Measurements from ENCODE around the gene WDR81.
"Not testable (repeated sequence)": the region's sequence is repeated elsewhere in the genome, so short reads cannot be mapped to it uniquely, and the experiment has no call there.

Gene WDR81

DNA sequence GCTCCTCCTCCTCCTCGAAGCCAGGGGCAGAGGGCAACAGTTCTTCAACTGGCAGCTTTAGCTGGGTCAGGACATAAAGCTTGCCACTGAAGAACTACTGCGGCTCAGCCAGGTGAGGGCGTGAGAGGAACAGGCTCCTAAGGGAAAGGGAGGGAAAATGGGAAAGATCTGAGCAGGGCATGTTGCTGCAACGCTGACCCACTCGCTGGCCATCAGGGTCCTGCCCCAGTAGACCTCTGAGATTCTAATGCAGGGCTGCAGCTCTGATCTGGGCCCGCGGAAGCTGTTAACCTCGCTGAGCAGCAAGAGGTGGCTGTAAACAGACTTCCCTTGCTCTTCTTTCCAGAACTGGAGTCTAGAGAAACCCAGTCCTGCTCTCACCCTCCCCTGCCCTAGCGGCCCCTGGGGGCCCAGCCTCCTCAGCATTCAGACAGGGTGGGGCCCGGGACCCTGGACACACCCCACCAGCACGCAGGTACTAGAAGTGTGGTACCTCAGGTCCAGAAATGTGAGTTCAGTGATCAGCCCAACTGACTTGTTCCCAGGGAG is 10.6 kb upstream of the WDR81 start:
- DNase-seq: no peak

DNA sequence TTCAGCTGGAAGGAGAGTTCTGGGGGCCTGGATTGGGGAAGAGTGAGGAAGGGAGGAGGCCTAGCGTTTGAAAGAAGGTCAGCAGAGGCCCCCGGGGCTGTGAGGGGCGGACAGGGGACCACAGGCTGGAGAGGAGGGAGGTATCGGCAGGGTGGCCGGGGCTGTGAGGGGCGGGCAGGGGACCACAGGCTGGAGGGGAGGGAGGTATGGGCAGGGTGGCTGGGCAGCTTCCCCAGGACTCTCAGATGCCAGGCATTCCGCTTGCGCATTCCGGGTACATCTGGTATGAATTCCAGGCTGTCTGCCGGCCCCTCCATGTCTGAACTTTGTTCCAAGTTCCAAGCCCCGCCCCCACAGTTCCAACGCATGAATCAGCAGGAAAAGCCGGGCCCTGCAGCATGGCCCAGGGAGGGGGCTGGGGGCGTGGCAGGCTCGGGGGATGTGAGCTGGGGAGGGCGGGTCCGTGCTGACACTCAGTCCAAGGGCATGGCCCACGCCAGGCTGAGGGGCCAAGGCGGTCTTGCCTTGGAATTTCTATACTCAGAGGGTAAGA is 10.0 kb upstream of the WDR81 start:
- DNase-seq: peak in 1 of 2 experiments; percentile 12

DNA sequence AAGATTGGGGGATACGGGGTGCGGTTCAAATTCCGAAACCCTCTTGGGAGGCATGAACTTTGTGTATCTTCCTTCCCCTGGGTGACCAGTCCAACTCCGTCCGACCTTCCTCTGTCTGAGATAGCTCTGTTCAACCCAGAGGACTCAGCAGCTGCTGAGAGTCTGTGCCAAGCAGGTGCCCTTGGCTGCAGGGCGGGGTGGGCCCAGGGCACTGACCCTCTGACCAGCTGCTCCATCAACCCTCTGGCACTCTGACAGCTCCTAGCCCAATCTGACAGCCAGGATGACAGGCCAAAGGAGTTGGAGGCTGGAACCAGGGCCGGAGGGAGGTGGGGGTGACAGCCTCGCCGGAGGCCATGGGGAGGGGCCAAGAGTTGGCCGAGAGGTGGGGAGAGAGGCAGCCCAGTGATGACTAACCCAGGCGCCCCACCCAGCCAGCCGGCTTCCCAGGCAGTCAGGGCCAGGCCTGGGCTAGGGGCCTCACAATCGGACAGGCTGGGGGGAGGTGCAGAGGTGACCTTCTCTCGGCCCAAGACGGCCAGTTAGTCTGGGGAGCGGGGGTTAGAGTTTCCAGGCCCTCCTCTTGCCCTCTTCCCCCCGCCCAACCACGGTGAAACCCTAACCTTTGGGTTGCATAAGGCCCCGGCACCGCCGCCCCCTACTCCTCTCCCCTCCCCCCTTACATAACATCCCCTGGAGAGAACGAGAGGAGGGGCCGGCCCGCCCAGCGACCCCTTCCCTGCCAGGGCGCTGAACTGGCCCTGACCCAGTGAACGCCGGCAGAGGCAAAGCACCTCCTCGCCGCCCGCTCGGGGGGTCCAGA is 9.3 kb upstream of the WDR81 start:
- no peak for DNase-seq

DNA sequence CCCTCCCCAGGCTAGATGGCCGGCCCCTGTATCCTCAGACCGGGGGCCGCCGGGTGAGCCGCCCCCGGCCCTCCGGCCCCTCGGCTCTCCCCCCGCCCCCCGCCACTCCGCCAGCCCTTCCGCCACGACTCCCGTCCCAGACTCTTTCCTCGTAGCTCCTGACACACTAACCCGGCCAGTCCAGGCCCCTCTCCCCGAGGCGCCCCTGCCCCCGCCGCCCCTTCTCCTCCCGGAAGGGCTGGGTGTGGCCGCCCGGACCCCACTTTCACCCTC is 8.8 kb upstream of the WDR81 start:
- DNase-seq: no peak

DNA sequence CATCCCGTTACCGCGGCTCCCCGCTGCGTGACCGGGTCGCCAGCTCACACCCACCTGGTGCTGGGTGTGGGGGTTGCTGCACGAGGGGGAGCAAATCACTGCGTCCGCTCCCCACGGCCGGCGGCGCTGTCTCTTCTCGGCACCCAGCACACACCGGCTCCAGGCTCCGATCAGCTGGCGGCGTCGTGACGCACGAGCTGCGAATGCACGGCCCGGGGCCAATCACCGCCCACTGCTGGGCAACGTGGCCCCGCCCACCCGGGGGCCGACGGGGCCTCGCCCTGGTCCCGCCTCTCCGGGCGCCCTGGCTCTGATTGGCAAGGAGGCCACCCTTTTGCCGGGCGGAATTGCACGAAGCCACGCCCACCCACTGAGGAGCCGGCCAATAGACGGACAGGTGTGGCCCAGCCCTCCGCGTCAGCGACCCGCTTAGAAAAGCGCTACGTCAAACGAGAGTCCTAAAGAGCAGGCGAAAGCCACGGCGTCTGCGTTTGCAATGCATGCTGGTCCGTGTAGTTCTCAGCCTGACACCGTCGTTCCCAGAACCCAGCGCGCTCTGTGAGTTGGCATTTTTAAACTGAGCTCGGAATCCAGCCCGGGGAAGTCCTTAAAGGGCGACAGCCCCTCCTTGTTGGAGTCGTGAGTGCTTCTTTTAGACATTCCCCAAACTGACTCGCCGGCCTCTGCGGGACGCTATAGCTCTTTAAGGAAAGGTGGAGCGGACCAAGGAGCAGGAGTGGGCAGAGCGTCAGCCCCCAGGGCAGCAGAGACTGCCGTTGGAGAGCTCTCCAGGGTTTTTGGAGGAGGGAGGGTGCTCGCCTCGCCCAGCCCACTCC is 8.2 kb upstream of the WDR81 start:
- DNase-seq: peak; percentile 93 to 94

DNA sequence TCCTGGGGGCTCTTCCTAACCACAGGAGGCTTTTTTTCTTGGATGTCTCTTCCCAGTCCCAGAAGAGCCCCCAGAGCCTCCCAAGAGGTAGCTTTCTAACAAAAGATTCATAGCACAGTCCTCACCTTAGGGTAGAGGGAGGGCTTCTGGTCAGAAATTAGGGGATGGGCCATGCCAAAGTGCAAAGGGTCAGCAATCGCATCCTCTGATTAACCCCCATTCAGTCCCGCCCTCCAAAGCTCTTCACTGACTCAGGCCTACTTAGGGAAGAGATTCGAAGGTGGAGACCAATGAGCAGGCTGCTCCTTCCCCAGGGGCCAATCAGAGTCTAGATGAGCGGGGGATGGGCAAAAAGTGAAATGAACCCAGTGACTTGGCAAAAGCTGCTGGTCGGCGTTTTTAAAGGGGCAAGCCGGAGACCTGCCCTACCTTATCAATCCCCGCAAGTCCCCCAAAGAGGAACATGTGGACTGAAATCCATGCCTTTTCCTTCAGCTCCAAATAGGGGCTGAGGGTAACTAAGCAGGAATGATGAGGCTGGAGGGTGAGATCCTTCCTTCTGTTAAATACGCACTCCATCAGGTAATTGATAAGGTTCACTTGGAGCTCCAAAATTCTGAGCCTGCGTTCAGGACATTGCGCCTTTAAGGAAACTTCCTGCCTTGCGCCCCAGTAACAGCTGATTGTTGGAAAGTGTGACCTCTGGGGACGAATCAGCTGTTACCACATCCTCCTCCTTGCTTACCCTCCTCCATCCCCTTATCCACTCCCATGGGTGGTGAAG is 7.4 kb upstream of the WDR81 start:
- DNase-seq: peak; percentile 91 to 93

DNA sequence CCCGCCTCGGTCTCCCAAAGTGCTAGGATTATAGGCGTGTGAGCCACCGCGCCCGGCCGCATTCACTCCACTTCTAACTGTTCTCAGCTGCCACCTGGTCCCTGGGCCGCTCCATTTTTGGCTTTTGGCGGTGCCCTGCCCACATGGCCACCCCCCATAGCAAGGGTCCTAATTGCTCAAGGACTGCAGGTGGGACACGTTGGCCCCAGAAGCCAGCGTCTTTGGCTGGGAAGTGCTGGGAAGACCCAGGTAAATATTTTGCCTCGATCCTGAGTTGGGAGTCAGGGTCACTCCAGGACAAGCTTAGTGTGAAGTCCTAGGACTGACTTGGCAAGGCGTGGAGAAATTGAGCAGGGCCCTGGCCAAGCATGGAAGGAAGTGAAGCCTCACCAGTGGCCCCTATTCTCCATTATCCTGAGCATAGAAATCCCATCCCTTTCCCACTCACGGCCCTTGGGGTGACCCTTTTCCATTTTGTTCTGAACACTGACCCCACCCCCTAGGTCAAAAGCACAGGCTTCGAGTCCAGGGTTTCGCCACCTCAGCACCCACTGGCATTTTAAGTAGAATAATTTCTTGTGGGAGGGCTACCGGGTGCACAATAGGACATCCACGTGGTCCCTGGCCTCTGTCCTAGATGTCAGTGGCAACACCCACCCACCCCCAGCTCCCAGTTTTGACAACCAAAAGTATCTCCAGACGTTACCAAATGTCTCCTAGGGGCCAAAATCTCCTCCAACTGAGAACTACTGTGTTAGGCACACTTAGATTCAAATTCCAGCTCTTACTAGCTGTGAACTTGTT is 5.9 kb upstream of the WDR81 start:
- no peak for DNase-seq

DNA sequence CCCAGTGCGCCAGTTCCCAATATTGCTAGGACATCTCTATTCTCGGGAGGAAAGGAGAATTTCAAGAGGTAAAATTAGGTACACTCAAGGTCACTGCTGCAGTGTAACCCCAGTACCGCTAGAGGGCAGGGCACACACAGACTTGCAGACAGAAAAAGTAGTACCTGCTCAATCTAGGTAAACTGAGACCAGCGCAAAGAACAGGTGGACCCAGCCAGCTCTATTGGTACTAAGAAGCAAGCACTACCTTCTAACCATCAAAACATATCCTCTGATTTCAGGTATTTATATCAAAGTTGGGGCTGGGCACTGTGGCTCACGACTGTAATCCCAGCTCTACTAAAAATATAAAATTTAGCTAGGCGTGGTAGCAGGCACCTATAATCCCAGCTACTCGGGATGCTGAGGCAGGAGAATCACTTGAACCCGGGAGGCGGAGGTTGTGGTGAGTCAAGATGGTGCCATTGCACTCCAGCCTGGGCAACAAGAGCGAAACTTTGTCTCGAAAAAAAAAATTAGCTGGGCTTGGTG is 3.6 kb upstream of the WDR81 start:
- peak in 1 of 2 experiments; percentile 20 for DNase-seq

DNA sequence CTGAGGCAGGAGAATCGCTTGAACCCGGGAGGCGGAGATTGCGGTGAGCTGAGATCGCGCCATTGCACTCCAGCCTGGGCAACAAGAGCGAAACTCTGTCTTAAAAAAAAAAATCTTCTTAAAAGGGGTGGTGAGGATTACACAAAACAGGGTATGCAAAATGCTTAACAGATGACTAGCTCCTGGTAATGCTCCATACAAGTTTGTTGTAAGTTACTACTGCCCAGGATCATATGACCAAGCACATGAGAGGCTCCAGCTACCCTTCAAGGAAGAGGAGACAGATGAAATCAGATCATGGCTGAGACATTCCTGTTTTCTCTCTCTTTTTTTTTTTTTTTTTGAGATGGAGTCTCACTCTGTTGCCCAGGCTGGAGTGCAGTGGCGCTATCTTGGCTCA is 2.5 kb upstream of the WDR81 start:
- DNase-seq: not testable (repeated sequence)

DNA sequence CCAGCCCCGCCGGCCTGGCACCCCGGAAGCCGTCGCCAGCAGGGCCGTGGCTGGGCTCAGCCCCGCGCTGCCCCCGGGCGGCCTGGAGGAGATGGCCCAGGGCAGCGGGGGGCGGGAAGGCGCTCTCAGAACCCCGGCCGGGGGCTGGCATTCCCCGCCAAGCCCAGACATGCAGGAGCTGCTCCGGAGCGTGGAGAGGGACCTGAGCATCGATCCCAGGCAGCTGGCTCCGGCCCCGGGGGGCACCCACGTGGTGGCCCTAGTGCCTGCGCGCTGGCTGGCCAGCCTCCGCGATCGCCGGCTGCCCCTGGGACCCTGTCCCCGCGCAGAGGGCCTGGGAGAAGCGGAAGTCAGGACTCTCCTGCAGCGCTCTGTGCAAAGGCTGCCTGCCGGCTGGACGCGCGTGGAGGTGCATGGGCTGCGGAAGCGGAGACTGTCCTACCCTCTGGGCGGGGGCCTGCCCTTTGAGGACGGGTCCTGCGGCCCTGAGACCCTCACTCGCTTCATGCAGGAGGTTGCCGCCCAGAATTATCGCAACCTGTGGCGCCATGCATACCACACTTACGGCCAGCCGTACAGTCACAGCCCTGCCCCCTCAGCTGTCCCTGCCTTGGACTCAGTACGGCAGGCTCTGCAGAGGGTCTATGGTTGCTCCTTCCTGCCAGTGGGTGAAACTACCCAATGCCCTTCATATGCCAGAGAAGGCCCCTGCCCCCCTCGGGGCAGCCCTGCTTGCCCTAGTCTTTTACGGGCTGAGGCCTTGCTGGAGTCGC is 551 bp downstream of the WDR81 start:
- DNase-seq: no peak

DNA sequence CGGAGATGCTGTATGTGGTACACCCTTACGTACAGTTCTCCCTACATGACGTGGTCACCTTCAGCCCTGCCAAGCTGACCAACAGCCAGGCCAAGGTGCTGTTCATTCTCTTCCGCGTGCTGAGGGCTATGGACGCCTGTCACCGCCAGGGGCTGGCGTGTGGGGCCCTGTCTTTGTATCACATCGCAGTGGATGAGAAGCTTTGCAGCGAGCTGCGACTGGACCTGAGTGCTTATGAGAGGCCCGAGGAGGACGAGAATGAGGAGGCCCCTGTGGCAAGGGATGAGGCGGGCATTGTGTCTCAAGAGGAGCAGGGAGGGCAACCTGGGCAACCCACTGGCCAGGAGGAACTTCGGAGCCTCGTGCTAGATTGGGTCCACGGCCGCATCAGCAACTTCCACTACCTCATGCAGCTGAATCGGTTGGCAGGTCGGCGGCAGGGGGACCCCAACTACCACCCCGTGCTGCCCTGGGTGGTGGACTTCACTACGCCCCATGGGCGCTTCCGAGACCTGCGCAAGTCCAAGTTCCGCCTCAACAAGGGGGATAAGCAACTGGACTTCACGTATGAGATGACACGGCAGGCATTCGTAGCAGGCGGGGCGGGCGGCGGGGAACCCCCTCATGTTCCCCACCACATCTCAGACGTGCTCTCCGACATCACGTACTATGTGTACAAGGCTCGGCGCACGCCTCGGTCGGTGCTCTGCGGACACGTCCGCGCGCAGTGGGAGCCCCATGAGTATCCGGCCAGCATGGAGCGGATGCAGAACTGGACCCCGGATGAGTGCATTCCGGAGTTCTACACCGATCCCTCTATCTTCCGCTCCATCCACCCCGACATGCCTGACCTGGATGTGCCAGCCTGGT is 1.4 kb downstream of the WDR81 start:
- DNase-seq: no peak

DNA sequence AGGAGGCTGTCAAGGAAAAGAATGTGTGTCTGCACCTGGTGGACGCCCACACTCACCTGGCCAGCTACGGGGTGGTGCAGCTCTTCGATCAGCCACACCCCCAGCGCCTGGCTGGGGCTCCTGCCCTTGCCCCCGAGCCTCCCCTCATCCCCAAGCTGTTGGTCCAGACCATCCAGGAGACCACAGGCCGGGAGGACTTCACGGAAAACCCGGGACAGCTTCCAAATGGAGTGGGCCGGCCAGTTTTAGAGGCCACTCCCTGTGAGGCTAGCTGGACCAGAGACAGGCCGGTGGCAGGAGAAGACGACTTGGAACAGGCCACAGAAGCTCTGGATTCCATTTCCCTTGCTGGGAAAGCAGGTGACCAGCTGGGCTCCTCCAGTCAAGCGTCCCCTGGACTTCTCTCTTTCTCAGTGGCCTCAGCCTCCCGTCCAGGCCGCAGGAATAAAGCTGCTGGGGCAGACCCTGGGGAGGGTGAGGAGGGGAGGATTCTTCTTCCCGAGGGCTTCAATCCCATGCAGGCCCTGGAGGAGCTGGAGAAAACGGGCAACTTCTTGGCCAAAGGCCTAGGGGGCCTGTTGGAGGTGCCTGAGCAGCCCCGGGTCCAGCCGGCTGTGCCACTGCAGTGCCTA is 2.2 kb downstream of the WDR81 start:
- no peak for DNase-seq

DNA sequence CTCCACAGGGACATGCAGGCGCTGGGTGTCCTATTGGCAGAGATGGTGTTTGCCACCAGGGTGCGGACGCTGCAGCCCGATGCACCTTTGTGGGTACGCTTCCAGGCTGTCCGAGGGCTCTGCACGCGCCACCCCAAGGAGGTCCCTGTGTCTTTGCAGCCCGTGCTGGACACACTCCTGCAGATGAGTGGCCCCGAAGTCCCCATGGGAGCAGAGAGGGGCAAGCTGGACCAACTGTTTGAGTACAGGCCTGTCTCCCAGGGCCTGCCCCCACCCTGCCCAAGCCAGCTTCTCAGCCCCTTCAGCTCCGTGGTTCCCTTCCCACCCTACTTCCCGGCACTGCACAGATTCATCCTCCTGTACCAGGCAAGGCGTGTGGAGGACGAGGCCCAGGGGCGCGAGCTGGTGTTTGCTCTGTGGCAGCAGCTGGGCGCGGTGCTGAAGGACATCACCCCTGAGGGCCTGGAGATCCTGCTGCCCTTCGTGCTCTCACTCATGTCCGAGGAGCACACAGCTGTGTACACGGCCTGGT is 2.8 kb downstream of the WDR81 start:
- no peak for DNase-seq

DNA sequence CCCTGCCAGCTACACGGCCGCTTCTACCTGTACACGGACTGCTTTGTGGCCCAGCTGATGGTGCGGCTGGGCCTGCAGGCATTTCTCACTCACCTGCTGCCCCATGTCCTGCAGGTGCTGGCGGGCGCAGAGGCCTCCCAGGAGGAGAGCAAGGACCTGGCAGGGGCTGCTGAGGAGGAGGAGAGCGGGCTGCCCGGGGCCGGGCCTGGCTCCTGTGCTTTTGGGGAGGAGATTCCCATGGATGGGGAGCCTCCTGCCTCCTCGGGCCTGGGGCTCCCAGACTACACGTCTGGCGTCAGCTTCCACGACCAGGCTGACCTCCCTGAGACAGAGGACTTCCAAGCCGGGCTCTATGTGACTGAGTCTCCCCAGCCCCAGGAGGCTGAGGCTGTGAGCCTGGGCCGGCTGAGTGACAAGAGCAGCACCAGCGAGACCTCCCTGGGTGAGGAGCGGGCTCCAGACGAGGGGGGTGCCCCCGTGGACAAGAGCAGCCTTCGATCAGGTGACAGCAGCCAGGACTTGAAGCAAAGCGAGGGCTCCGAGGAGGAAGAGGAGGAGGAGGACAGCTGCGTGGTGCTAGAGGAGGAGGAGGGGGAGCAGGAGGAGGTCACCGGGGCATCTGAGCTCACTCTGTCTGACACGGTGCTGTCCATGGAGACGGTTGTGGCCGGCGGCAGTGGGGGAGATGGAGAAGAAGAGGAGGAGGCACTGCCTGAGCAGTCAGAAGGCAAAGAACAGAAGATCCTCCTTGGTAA is 3.5 kb downstream of the WDR81 start:
- DNase-seq: no peak

DNA sequence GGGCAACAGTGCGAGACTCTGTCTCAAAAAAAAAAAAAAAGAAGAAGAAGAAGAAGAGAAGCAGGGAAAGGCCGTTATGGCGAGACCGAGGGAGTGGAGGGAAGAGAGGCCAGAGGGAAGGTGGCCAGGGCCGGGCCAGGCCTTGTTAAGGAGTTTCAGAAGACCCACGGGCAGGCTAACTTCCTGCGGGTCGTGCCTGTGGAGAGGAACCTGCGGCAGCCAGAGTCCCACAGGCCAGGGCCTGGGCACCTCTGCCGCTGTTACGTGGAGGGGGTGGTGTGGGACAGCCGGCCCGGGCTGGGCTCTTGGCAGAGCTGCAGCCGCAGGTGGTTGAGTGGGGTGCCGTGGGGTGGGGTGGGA is 5.4 kb downstream of the WDR81 start:
- no peak for DNase-seq

DNA sequence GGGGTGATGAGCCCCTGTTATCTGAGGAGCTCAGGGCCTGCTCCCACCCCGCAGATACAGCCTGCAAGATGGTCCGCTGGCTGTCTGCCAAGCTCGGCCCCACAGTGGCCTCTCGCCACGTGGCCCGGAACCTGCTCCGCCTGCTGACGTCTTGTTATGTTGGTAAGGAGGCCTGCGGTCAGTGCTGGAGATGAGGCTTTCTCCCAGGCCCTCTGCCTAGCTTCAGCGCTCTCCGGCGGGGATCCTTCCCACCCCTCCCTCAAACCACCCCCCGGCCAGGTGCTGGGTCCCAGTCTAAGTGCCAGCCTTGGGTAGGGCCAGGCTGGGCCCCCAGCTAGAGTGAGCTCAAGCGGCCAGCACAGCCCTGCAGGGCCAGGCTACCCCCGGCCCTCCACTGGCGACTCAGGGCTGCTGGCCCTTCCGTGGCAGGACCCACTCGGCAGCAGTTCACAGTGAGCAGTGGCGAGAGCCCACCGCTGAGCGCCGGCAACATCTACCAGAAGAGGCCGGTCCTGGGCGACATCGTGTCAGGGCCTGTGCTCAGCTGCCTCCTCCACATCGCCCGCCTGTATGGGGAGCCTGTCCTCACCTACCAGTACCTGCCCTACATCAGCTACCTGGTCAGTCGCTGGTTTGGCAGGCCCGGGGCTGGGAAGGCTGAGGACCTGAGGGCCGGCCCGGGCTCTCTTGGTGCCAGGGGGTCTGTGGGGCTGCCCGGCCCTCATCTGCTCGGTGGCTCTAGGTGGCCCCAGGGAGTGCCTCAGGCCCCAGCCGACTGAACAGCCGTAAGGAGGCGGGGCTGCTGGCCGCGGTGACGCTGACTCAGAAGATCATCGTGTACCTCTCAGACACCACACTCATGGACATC is 6.1 kb downstream of the WDR81 start:
- DNase-seq: no peak

DNA sequence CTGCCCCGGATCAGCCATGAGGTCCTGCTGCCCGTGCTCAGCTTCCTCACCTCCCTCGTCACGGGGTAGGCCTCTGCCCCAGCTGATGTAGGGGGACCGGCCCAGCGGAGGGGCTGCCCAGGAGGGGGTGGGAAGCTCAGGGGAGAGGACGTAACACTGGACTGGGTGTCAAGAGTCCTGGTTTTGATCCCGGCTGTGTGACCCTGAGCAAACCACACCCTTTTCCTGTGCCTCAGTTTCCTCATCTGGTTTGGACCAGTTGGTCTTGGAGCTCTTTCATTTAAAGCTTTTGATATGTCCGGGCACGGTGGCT is 6.6 kb downstream of the WDR81 start:
- DNase-seq: no peak
